Brain microvascular endothelial cell (primary cell): Measurements from ENCODE around the gene ZNF609.

Source experiments
- DNase-seq: peaks from one replicate; pipeline ENCODE4 v3.0.0-alpha.2; 2020
- H3K27ac ChIP-seq: fragments of 250-450 bp; sonication (Bioruptor Pico); 2 replicates; pipeline ENCODE4 v1.5.1; 2020; ENCODE audit warnings: mild to moderate bottlenecking, moderate library complexity
- H3K27me3 ChIP-seq: fragments of 250-450 bp; sonication (Bioruptor Pico); replicated peaks from 2 replicates; pipeline ENCODE4 v1.5.1; 2020; ENCODE audit warnings: mild to moderate bottlenecking
- H3K36me3 ChIP-seq: fragments of 250-450 bp; sonication (Bioruptor Pico); replicated peaks from 2 replicates; pipeline ENCODE4 v1.5.1; 2020; ENCODE audit warnings: mild to moderate bottlenecking
- H3K4me3 ChIP-seq: 2 replicates; pipeline ENCODE4 v1.5.1; 2011; ENCODE audit warnings: low read depth, mild to moderate bottlenecking, control low read depth, low read length, moderate library complexity
- in situ Hi-C: cut with HindIII; loops from 2 replicates; pipeline ENCODE4 v1.10.0; 2017; ENCODE audit warnings: low sequenced_read_pairs, low pct_ligation_motif_present
- TF ChIP-seq, protein P1 (sequence below): IDR thresholded peaks from 2 replicates; pipeline ENCODE4 v1.5.1; 2011; ENCODE audit warnings: low read depth, mild to moderate bottlenecking, moderate library complexity, low read length, control low read depth, inconsistent platforms; ENCODE audit errors: missing control alignments

The ZNF609 gene

GRCh38 chr15:64466408-64467141 lies 6.2 kb downstream of the ZNF609 start:
- Histone ChIP-seq H3K27me3 (no peaks in the 10 kb centered on the region), H3K4me3 (no peak overlapping the region), H3K27ac (no peak overlapping the region), H3K36me3 (no peaks in the 10 kb centered on the region)
- TF ChIP-seq, protein P1, sequence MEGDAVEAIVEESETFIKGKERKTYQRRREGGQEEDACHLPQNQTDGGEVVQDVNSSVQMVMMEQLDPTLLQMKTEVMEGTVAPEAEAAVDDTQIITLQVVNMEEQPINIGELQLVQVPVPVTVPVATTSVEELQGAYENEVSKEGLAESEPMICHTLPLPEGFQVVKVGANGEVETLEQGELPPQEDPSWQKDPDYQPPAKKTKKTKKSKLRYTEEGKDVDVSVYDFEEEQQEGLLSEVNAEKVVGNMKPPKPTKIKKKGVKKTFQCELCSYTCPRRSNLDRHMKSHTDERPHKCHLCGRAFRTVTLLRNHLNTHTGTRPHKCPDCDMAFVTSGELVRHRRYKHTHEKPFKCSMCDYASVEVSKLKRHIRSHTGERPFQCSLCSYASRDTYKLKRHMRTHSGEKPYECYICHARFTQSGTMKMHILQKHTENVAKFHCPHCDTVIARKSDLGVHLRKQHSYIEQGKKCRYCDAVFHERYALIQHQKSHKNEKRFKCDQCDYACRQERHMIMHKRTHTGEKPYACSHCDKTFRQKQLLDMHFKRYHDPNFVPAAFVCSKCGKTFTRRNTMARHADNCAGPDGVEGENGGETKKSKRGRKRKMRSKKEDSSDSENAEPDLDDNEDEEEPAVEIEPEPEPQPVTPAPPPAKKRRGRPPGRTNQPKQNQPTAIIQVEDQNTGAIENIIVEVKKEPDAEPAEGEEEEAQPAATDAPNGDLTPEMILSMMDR = no peak
- in situ Hi-C loops = no loop called here
- DNase-seq = no peak

DNA sequence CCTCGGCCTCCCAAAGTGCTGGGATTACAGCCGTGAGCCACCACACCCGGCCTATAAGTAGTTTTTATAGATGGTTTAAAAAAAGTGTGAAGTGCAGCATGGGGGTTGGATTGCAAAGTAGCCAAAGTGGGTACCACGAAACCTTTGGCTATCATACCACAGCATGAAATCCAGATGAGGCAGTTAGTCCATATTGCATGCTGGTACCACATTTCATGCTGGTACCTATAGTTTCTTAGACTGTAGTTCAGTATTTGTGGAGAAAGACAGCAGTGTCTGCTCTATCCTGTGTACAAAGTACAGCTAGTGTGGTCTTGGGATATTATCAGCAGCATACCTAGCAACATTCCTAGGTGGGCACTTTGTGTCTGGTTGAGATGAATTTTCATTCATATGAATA lies 11.8 kb downstream of the ZNF609 start:
- no peaks in the 10 kb centered on the region for H3K27me3 ChIP-seq
- in situ Hi-C loops = no loop called here
- H3K36me3 ChIP-seq = peaks cover 2% of the 10 kb centered on the region
- no peak for DNase-seq
- H3K27ac ChIP-seq = no peak overlapping the region
- no peak overlapping the region for H3K4me3 ChIP-seq
- TF ChIP-seq, protein P1 = no peak

DNA sequence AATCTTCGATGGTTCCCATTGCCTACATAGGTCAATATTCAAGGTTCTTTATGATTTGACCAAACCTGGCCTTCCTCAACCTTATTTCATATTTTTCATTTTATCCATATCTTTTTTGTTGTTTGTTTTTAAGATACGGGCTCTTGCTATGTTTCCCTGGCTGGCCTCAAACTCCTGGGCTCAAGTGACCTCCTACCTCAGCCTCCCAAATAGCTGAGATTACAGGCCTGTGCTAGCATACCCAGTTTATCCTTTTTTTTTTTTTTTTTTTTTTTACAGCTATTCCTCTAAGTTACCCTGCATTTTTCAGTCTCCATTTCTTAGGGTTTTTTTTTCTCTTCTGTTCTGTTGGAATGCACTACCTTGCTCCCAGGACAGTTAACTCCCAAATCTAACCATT lies 14.5 kb downstream of the ZNF609 start:
- Histone ChIP-seq H3K27me3 (no peaks in the 10 kb centered on the region), H3K4me3 (no peak overlapping the region), H3K36me3 (peaks cover 2% of the 10 kb centered on the region), H3K27ac (no peak overlapping the region)
- TF ChIP-seq, protein P1 = no peak
- DNase-seq = no peak
- in situ Hi-C loops = no loop called here

DNA sequence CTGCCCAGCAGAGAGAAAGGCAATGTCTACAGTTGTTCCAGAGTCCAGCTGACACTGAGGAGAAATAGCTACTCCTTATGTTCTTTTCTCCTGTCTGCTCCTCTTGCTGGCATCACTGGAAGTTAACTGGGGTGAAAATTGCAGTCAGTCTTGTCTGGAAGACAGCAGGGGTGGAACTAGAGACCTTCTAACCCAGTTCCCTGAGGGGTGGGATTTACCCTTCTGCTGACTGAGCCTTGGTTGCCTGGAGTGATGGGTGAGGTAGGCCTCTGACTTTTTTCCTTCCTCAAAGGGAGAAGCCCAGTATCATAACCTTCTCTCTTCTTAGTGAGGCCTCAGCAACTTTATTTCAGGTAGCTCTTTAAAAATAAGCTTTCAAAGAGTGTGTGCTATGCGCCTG lies 16.2 kb downstream of the ZNF609 start:
- H3K27ac ChIP-seq = no peak overlapping the region
- no peak overlapping the region for H3K4me3 ChIP-seq
- in situ Hi-C loops = no loop called here
- DNase-seq = no peak
- peaks cover 2% of the 10 kb centered on the region for H3K36me3 ChIP-seq
- TF ChIP-seq, protein P1 = no peak
- H3K27me3 ChIP-seq = no peaks in the 10 kb centered on the region

DNA sequence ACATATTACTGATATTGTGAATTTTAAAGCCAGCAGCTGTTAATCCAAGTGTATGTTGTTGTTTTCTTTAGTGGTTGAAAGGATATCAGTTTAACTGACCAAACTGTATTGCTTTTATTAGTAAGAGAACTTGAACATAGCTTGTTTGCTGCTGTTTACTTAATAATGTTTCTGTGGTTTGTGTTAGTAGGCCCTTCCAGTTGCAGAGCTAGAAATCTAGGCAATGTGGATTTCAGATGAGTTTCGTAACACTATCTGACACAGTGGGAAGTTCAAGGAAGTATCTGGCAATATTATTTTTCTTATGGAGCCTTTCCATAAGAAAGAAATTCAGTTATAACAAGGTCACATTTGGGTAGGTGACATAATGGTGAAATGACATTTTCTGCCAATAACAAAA lies 18.5 kb downstream of the ZNF609 start:
- TF ChIP-seq, protein P1 = no peak
- Histone ChIP-seq H3K27ac (no peak overlapping the region), H3K4me3 (no peak overlapping the region), H3K27me3 (no peaks in the 10 kb centered on the region), H3K36me3 (no peaks in the 10 kb centered on the region)
- no peak for DNase-seq
- in situ Hi-C loops = no loop called here

DNA sequence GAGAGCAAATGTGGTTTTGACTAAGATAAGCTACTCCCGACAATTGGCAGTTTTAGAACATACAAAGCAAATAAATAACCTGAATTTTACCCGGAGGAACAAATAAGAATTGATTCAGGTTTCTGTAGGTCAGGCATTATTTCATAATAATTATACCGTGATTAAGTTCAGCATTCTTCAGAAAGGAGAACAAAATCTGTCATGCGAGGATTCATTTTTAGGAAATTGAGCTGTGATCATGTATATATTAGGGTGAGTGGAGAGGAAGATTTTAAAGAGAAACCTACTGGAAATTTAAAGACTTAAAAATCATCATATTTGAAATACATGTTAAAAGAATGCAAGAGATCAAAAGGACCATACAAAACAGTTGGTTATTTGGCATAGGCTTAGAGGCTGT lies 20.5 kb downstream of the ZNF609 start:
- Histone ChIP-seq H3K36me3 (no peaks in the 10 kb centered on the region), H3K27ac (no peak overlapping the region), H3K4me3 (no peak overlapping the region), H3K27me3 (no peaks in the 10 kb centered on the region)
- DNase-seq = no peak
- in situ Hi-C loops = no loop called here
- TF ChIP-seq, protein P1 = no peak
